ENCODE data around the gene SASH1.

DNA sequence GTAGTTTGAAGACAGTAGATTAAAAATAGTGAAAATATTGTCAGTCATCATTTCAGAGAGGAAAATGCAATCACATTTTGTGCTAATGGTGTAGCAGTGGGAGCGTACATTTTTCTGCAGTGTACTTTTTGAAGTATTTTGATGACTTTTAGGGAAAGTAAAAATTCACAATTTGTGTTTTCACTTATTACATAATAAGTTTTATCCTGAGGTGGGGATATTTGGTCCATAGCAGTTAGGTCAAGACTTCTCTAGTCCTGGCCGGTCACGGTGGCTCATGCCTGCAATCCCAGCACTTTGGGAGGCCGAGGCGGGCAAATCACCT is 122.3 kb downstream of the SASH1 start:
- TF ChIP-seq TAF1 (IDR thresholded peaks at IDR 0.05; ENCODE audit: borderline replicate concordance, low read depth, low read length) (no peak), POLR2A (IDR thresholded peaks at IDR 0.05; ENCODE audit: low read depth, low read length) (no peak), POLR2AphosphoS5 (IDR thresholded peaks at IDR 0.05; ENCODE audit: low read depth, low read length) (no peak)
